Mesendoderm (in vitro differentiated cells): ENCODE data around the gene SYNJ2.

Experiments used
- DNase-seq: peaks from one replicate; pipeline ENCODE4 v3.0.0; 2013
- H2AK5ac ChIP-seq: 2 replicates; pipeline ENCODE4 v1.6.1; 2013; ENCODE audit warnings: low read length, inconsistent platforms
- H2BK120ac ChIP-seq: 2 replicates; pipeline ENCODE4 v1.6.1; 2013; ENCODE audit warnings: low read depth, mild to moderate bottlenecking, low read length, moderate library complexity, mixed read lengths
- H2BK15ac ChIP-seq: replicated peaks from 2 replicates; pipeline ENCODE4 v1.6.1; 2013; ENCODE audit warnings: low read depth, mild to moderate bottlenecking, moderate library complexity
- H2BK5ac ChIP-seq: 2 replicates; pipeline ENCODE4 v1.6.1; 2013; ENCODE audit warnings: low read length, inconsistent platforms
- H3K18ac ChIP-seq: 2 replicates; pipeline ENCODE4 v1.6.1; 2013; ENCODE audit warnings: mild to moderate bottlenecking, low read length, mixed read lengths
- H3K23ac ChIP-seq: one replicate; pipeline ENCODE4 v1.6.1; 2013; ENCODE audit warnings: low read length
- H3K27ac ChIP-seq: 2 replicates; pipeline ENCODE4 v1.5.1; 2013; ENCODE audit warnings: low read depth, mild to moderate bottlenecking, inconsistent platforms, low read length, moderate library complexity
- H3K27me3 ChIP-seq: 2 replicates; pipeline ENCODE4 v1.6.1; 2013; ENCODE audit warnings: low read length, control low read depth, mild to moderate bottlenecking, inconsistent platforms; ENCODE audit not compliant: insufficient read depth, poor library complexity
- H3K36me3 ChIP-seq: 2 replicates; pipeline ENCODE4 v1.6.1; 2013; ENCODE audit warnings: low read length, inconsistent platforms; ENCODE audit not compliant: control insufficient read depth, insufficient read depth
- H3K4ac ChIP-seq: one replicate; pipeline ENCODE4 v1.6.1; 2013; ENCODE audit warnings: low read depth, mild to moderate bottlenecking, low read length, moderate library complexity
- H3K4me1 ChIP-seq: 2 replicates; pipeline ENCODE4 v1.6.1; 2013; ENCODE audit warnings: low read depth, low read length, inconsistent platforms; ENCODE audit not compliant: control insufficient read depth
- H3K4me2 ChIP-seq: 2 replicates; pipeline ENCODE4 v1.6.1; 2013; ENCODE audit warnings: low read length
- H3K4me3 ChIP-seq: 2 replicates; pipeline ENCODE4 v1.5.1; 2013; ENCODE audit warnings: mild to moderate bottlenecking, low read length
- H3K56ac ChIP-seq: one replicate; pipeline ENCODE4 v1.6.1; 2013; ENCODE audit warnings: low read length
- H3K79me1 ChIP-seq: 2 replicates; pipeline ENCODE4 v1.6.1; 2013; ENCODE audit warnings: low read length, inconsistent platforms
- H3K79me2 ChIP-seq: 2 replicates; pipeline ENCODE4 v1.6.1; 2013; ENCODE audit warnings: mild to moderate bottlenecking, low read length; ENCODE audit not compliant: control insufficient read depth, insufficient read depth
- H3K9ac ChIP-seq: 2 replicates; pipeline ENCODE4 v1.6.1; 2013; ENCODE audit warnings: low read length, inconsistent platforms
- H4K5ac ChIP-seq: one replicate; pipeline ENCODE4 v1.6.1; 2013; ENCODE audit warnings: low read length
- H4K8ac ChIP-seq: one replicate; pipeline ENCODE4 v1.6.1; 2013; ENCODE audit warnings: low read depth, mild to moderate bottlenecking, control low read depth, low read length, moderate library complexity
- WGBS: extraction: QIAGEN DNeasy Blood & Tissue Kit; methylation state at CpG from one replicate; pipeline ENCODE4 v1.1.7; 2013; ENCODE audit warnings: low lambda C conversion rate, missing lambda C conversion rate; ENCODE audit not compliant: insufficient coverage; ENCODE audit errors: extremely low coverage; 5-methylcytosine and 5-hydroxymethylcytosine counted together

SYNJ2 gene

DNA sequence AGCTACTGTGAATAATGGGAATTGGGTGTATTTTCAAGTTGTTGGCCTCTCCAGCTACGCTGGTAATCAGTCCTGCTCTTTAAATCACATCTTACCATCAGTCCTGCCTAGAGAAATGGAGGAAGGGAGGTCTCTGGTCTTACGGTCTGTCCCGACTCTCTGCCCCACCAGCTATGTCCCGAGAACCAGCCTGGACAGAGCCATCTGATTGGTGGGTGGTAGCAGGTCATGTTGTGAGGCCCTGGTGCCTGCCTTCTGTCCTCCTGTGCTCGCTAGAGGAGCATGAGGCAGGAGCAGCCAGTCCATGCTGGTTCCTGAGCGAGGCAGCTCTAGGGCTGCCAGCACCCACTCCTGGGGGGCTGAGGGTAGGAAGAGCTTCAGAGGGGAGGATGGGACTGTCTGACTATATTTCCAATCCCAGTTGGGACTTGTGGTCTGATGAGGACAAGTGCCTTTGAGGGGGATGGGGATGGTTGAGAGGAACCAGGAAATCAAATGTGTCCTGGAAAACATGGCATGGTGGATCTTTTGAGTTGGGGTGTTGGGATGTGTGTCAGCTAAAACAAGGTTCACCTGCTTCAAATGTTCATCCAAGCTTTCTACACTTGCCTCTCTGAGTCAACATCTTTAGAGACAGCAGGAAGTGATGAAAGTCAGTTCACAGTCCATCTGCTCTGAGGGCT, 33.0 kb downstream of the SYNJ2 start:
- H3K36me3 ChIP-seq = no peaks in the 10 kb centered on the region
- H3K4me3 ChIP-seq = no peak overlapping the region
- WGBS = no CpG with 5 or more reads among the region's 6 CpGs
- H3K4ac ChIP-seq = no peak overlapping the region
- no peak overlapping the region for H2BK120ac ChIP-seq
- H2BK5ac ChIP-seq = no peak overlapping the region
- H2AK5ac ChIP-seq = no peak overlapping the region
- H2BK15ac ChIP-seq = no peak overlapping the region
- peaks cover 9% of the 10 kb centered on the region for H3K79me1 ChIP-seq
- H3K79me2 ChIP-seq = peaks cover 3% of the 10 kb centered on the region
- no peak overlapping the region for H3K18ac ChIP-seq
- no peak overlapping the region for H3K27ac ChIP-seq
- no peak for DNase-seq
- no peak overlapping the region for H4K8ac ChIP-seq
- H3K27me3 ChIP-seq = no peaks in the 10 kb centered on the region
- H3K56ac ChIP-seq = no peak overlapping the region
- peaks cover 2% of the 10 kb centered on the region for H3K4me1 ChIP-seq
- no peak overlapping the region for H3K9ac ChIP-seq
- no peak overlapping the region for H3K23ac ChIP-seq
- no peak overlapping the region for H3K4me2 ChIP-seq
- no peak overlapping the region for H4K5ac ChIP-seq

GRCh38 chr6:158015188-158015506, 33.5 kb downstream of the SYNJ2 start:
- Histone ChIP-seq H3K27me3 (no peaks in the 10 kb centered on the region), H3K79me2 (peaks cover 3% of the 10 kb centered on the region), H3K36me3 (no peaks in the 10 kb centered on the region), H3K4me3 (no peak overlapping the region), H2AK5ac (no peak overlapping the region), H3K4me1 (peaks cover 2% of the 10 kb centered on the region), H3K79me1 (peaks cover 9% of the 10 kb centered on the region), H2BK120ac (no peak overlapping the region), H3K4me2 (no peak overlapping the region), H2BK5ac (no peak overlapping the region), H3K23ac (no peak overlapping the region), H2BK15ac (no peak overlapping the region), H3K9ac (no peak overlapping the region), H3K4ac (no peak overlapping the region), H4K5ac (no peak overlapping the region), H3K56ac (no peak overlapping the region), H4K8ac (no peak overlapping the region), H3K18ac (no peak overlapping the region), H3K27ac (no peak overlapping the region)
- DNase-seq = no peak
- WGBS = no CpG with 5 or more reads among the region's 2 CpGs

- H3K27me3 ChIP-seq = no peaks in the 10 kb centered on the region
- no peak overlapping the region for H2AK5ac ChIP-seq
- H2BK120ac ChIP-seq = no peak overlapping the region
- H2BK15ac ChIP-seq = no peak overlapping the region
- no peak overlapping the region for H3K9ac ChIP-seq
- H3K4ac ChIP-seq = no peak overlapping the region
- H3K27ac ChIP-seq = no peak overlapping the region
- no peak overlapping the region for H2BK5ac ChIP-seq
- peaks cover 3% of the 10 kb centered on the region for H3K79me2 ChIP-seq
- H3K4me3 ChIP-seq = no peak overlapping the region
- H3K56ac ChIP-seq = no peak overlapping the region
- DNase-seq = no peak
- no peaks in the 10 kb centered on the region for H3K4me1 ChIP-seq
- no peak overlapping the region for H3K18ac ChIP-seq
- H3K23ac ChIP-seq = peak overlapping the region; percentile 1
- H3K36me3 ChIP-seq = no peaks in the 10 kb centered on the region
- no peak overlapping the region for H4K5ac ChIP-seq
- WGBS = no CpG with 5 or more reads among the region's 20 CpGs
- H3K4me2 ChIP-seq = no peak overlapping the region
- peaks cover 5% of the 10 kb centered on the region for H3K79me1 ChIP-seq
- no peak overlapping the region for H4K8ac ChIP-seq
These were observed 35.1 kb downstream of the SYNJ2 start for GRCh38 chr6:158016571-158017383.

- H2BK5ac ChIP-seq = no peak overlapping the region
- no peak overlapping the region for H3K4me2 ChIP-seq
- no peak overlapping the region for H4K8ac ChIP-seq
- H3K23ac ChIP-seq = no peak overlapping the region
- H3K4ac ChIP-seq = no peak overlapping the region
- no peaks in the 10 kb centered on the region for H3K27me3 ChIP-seq
- no peak overlapping the region for H3K4me3 ChIP-seq
- H3K27ac ChIP-seq = no peak overlapping the region
- no peak for DNase-seq
- no peak overlapping the region for H3K9ac ChIP-seq
- H3K56ac ChIP-seq = no peak overlapping the region
- no peak overlapping the region for H2BK15ac ChIP-seq
- no peaks in the 10 kb centered on the region for H3K36me3 ChIP-seq
- no CpG with 5 or more reads among the region's 13 CpGs for WGBS
- H2AK5ac ChIP-seq = no peak overlapping the region
- H3K79me1 ChIP-seq = peaks cover 5% of the 10 kb centered on the region
- H3K4me1 ChIP-seq = no peaks in the 10 kb centered on the region
- no peak overlapping the region for H3K18ac ChIP-seq
- no peak overlapping the region for H4K5ac ChIP-seq
- H3K79me2 ChIP-seq = peaks cover 3% of the 10 kb centered on the region
- no peak overlapping the region for H2BK120ac ChIP-seq
These were observed 36.0 kb downstream of the SYNJ2 start for GRCh38 chr6:158017621-158018040.

DNA sequence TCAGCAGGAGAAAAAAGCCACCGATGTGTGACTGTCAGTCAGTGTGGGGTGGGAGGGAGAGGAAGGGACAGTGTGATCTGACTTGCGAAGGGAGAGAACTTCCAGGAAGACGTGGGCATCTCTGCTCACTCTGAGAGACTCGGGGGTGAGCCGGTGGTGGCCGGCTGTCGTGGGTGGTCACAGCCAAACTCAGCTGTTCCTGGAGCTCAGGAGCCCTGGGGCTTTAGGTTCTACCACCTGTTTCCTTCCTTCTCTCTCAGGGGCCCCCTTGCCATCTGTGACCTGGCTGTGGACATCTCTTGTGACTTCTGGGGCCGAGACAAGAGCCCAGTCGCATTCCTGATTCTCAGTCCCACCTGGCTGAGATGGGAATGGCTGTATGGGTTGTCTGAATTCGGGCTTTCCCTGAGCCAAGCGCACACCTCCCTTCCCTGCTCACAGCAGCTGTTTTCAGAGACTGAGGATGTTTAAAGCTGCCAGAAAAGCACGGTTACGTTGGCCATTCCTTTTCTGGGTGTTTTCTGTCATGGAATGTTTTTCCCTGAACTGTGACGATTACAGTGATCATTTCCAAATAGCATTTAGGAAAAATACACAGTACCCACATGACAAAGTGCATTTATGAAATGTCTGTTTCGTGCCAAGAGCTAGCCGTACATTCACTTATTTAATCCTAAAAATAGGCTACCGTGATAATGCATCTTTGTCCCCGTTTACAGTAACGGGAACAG, 36.5 kb downstream of the SYNJ2 start:
- Histone ChIP-seq H3K56ac (no peak overlapping the region), H2AK5ac (no peak overlapping the region), H3K79me1 (peaks cover 5% of the 10 kb centered on the region), H3K36me3 (no peaks in the 10 kb centered on the region), H4K8ac (no peak overlapping the region), H2BK120ac (no peak overlapping the region), H2BK5ac (no peak overlapping the region), H3K23ac (no peak overlapping the region), H3K4me1 (no peaks in the 10 kb centered on the region), H3K4me3 (no peak overlapping the region), H4K5ac (no peak overlapping the region), H3K9ac (no peak overlapping the region), H3K27ac (no peak overlapping the region), H2BK15ac (no peak overlapping the region), H3K4ac (no peak overlapping the region), H3K4me2 (no peak overlapping the region), H3K79me2 (peaks cover 3% of the 10 kb centered on the region), H3K18ac (no peak overlapping the region), H3K27me3 (no peaks in the 10 kb centered on the region)
- no peak for DNase-seq
- WGBS = no CpG with 5 or more reads among the region's 19 CpGs
